ENCODE measurements around the gene TIGAR.

Gene TIGAR

GRCh38 chr12:4320853-4321701 lies at the start of gene TIGAR:
TIGAR (plus strand) TSS chr12:4321213; CDS start chr12:4321272, 59 bp downstream.
- DNase-seq (ENCODE audit: low spot score): peak; percentile 98

- peak; percentile 82 for DNase-seq (ENCODE audit: low spot score)
These were observed 49.1 kb upstream of the TIGAR start for GRCh38 chr12:4271717-4272423.

GRCh38 chr12:4272424-4273272 lies 48.4 kb upstream of the TIGAR start:
- DNase-seq (ENCODE audit: low spot score): peak; percentile 75

GRCh38 chr12:4273273-4273651 lies 47.8 kb upstream of the TIGAR start:
- no peak for DNase-seq (ENCODE audit: low spot score)

- peak; percentile 87 for DNase-seq (ENCODE audit: low spot score)
These were observed 47.2 kb upstream of the TIGAR start, which contains the start of gene CCND2 for GRCh38 chr12:4273652-4274395. CCND2 (plus strand) TSS chr12:4273762; CDS start chr12:4274041, 279 bp downstream.

- DNase-seq (ENCODE audit: low spot score): no peak
These were observed 46.5 kb upstream of the TIGAR start for GRCh38 chr12:4274396-4275015.

GRCh38 chr12:4275016-4275869 lies 45.8 kb upstream of the TIGAR start:
- DNase-seq (ENCODE audit: low spot score): no peak

GRCh38 chr12:4275870-4276301 lies 45.1 kb upstream of the TIGAR start:
- no peak for DNase-seq (ENCODE audit: low spot score)

- peak; percentile 78 for DNase-seq (ENCODE audit: low spot score)
These were observed 44.3 kb upstream of the TIGAR start for GRCh38 chr12:4276524-4277204.

GRCh38 chr12:4277205-4277543 lies 43.8 kb upstream of the TIGAR start:
- DNase-seq (ENCODE audit: low spot score): no peak

GRCh38 chr12:4277857-4278256 lies 43.2 kb upstream of the TIGAR start:
- no peak for DNase-seq (ENCODE audit: low spot score)

GRCh38 chr12:4278329-4279197 lies 42.5 kb upstream of the TIGAR start:
- DNase-seq (ENCODE audit: low spot score): no peak

GRCh38 chr12:4279198-4279690 lies 41.8 kb upstream of the TIGAR start:
- no peak for DNase-seq (ENCODE audit: low spot score)

- no peak for DNase-seq (ENCODE audit: low spot score)
These were observed 40.5 kb upstream of the TIGAR start for GRCh38 chr12:4280351-4281163.

- no peak for DNase-seq (ENCODE audit: low spot score)
These were observed 39.8 kb upstream of the TIGAR start for GRCh38 chr12:4281173-4281654.

GRCh38 chr12:4282103-4282891 lies 38.7 kb upstream of the TIGAR start:
- DNase-seq (ENCODE audit: low spot score): no peak
